SK-N-SH treated with all-trans-retinoic acid at 6 μM for 48 hours (cell line): ENCODE results near the gene FZR1.

ENCODE experiments used
- ATAC-seq: fragments of 200-7000 bp; cut with Tn5 transposase; 3 replicates; pipeline ENCODE4 v1.9.1; 2020; ENCODE audit warnings: mild to moderate bottlenecking, moderate library complexity
- ARNTL ChIP-seq: fragments of 450-650 bp; formaldehyde crosslinking; IDR thresholded peaks from 2 replicates; pipeline ENCODE4 v1.5.0; 2020; ENCODE audit warnings: low read depth, mild to moderate bottlenecking, moderate library complexity, borderline replicate concordance
- BACH2 ChIP-seq: fragments of 250-450 bp; sonication (Bioruptor Pico); IDR thresholded peaks from 2 replicates; pipeline ENCODE4 v1.9.0; 2021; ENCODE audit warnings: mild to moderate bottlenecking, borderline replicate concordance
- CREB5 ChIP-seq: fragments of 250-450 bp; sonication (Bioruptor Pico); IDR thresholded peaks from 2 replicates; pipeline ENCODE4 v1.5.1; 2020; ENCODE audit warnings: low read depth, mild to moderate bottlenecking, moderate library complexity
- CSDC2 ChIP-seq: fragments of 250-450 bp; sonication (Bioruptor Pico); IDR thresholded peaks from 2 replicates; pipeline ENCODE4 v1.5.0; 2020; ENCODE audit warnings: mild to moderate bottlenecking, moderate library complexity
- ESRRG ChIP-seq: fragments of 250-450 bp; sonication (Bioruptor Pico); IDR thresholded peaks from 2 replicates; pipeline ENCODE4 v1.6.1; 2021; ENCODE audit warnings: mild to moderate bottlenecking
- ISL1 ChIP-seq: fragments of 250-450 bp; sonication (Bioruptor Pico); IDR thresholded peaks from 2 replicates; pipeline ENCODE4 v2.1.2; 2022; ENCODE audit warnings: mild to moderate bottlenecking, moderate library complexity
- OSR1 ChIP-seq: fragments of 250-450 bp; sonication (Bioruptor Pico); IDR thresholded peaks from 2 replicates; pipeline ENCODE4 v1.8.0; 2022; ENCODE audit warnings: moderate library complexity, mild to moderate bottlenecking, inconsistent platforms
- PATZ1 ChIP-seq: fragments of 250-450 bp; sonication (Bioruptor Pico); IDR thresholded peaks from 2 replicates; pipeline ENCODE4 v1.8.0; 2020; ENCODE audit warnings: mild to moderate bottlenecking, moderate library complexity, borderline replicate concordance
- PPARA ChIP-seq: fragments of 250-450 bp; sonication (Bioruptor Pico); IDR thresholded peaks from 2 replicates; pipeline ENCODE4 v1.5.0; 2020; ENCODE audit warnings: mild to moderate bottlenecking, borderline replicate concordance
- RARB ChIP-seq: fragments of 250-450 bp; sonication (Bioruptor Pico); IDR thresholded peaks from 2 replicates; pipeline ENCODE4 v1.8.0; 2021; ENCODE audit warnings: mild to moderate bottlenecking, moderate library complexity
- TOX ChIP-seq: fragments of 250-450 bp; sonication (Bioruptor Pico); IDR thresholded peaks from 2 replicates; pipeline ENCODE4 v1.8.0; 2021; ENCODE audit warnings: mild to moderate bottlenecking, moderate library complexity, borderline replicate concordance
- ZC3H10 ChIP-seq: fragments of 250-450 bp; sonication (Bioruptor Pico); IDR thresholded peaks from 2 replicates; pipeline ENCODE4 v1.5.1; 2021; ENCODE audit warnings: mild to moderate bottlenecking, moderate library complexity
- ZFP3 ChIP-seq: fragments of 250-450 bp; sonication (Bioruptor Pico); IDR thresholded peaks from 2 replicates; pipeline ENCODE4 v1.5.0; 2020; ENCODE audit warnings: mild to moderate bottlenecking, moderate library complexity
- ZFP30 ChIP-seq: fragments of 450-650 bp; formaldehyde crosslinking; IDR thresholded peaks from 2 replicates; pipeline ENCODE4 v1.5.0; 2022; ENCODE audit warnings: mild to moderate bottlenecking, moderate library complexity
- ZNF565 ChIP-seq: fragments of 450-650 bp; formaldehyde crosslinking; conservative IDR thresholded peaks from 2 replicates; pipeline ENCODE4 v1.5.0; 2020; ENCODE audit warnings: low read depth, mild to moderate bottlenecking, moderate library complexity
- ZNF70 ChIP-seq: fragments of 450-650 bp; formaldehyde crosslinking; IDR thresholded peaks from 2 replicates; pipeline ENCODE4 v1.5.0; 2020; ENCODE audit warnings: mild to moderate bottlenecking, moderate library complexity
- ZNF8 ChIP-seq: fragments of 450-650 bp; formaldehyde crosslinking; IDR thresholded peaks from 2 replicates; pipeline ENCODE4 v1.5.0; 2020; ENCODE audit warnings: mild to moderate bottlenecking, moderate library complexity
- TF ChIP-seq, protein P1 (sequence below): fragments of 250-450 bp; sonication (Bioruptor Pico); IDR thresholded peaks from 2 replicates; pipeline ENCODE4 v1.8.0; 2021; ENCODE audit warnings: low read depth, mild to moderate bottlenecking, moderate library complexity, borderline replicate concordance
- TF ChIP-seq, protein P2 (sequence below): fragments of 250-450 bp; sonication (Bioruptor Pico); IDR thresholded peaks from 2 replicates; pipeline ENCODE4 v1.5.0; 2020; ENCODE audit warnings: mild to moderate bottlenecking, moderate library complexity
- TF ChIP-seq, protein P3 (sequence below): fragments of 250-450 bp; sonication (Bioruptor Pico); IDR thresholded peaks from 2 replicates; pipeline ENCODE4 v1.5.1; 2021; ENCODE audit warnings: mild to moderate bottlenecking, moderate library complexity

Gene FZR1

DNA sequence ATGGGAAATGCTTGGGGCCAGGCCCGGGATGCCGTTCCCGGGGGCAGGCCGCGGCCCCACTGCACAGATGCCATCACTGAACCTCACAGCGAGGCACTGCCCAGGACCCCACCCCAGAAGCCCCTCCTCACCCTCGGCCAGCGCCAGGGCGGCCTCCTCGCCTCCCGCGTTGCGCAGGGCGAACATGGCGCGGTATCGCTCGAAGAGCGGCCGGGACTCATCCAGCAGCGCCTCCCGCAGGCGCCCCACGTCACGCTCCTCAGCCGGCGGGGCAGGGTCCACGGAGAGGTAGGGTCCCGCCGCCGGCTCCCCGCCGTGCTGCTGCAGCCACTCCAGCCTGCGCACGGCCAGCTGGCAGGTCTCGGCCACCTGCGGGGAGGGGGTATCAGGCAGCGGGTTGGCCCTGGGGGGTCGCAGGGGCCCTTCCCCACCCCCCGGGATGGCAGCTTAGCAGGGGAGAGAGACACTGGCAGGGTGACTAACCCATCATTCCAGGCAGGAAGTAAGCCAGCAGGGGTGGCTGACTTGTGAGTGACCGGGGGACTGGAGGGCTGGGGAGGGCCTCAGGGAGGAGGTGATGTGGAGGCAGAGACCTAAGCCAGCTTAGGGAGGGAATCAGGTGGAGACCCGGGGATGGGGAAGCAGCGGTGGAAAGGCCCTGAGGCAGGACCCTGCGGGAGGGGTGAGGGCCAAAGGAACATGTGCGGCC, 13.8 kb upstream of the FZR1 start:
- ATAC-seq: no peak
- TF ChIP-seq PATZ1 (CRISPR knock-in tag) (no peak), ZNF565 (CRISPR knock-in tag) (no peak), ZNF8 (CRISPR knock-in tag) (no peak), TOX (CRISPR knock-in tag) (no peak), OSR1 (no peak), BACH2 (CRISPR knock-in tag) (no peak), ESRRG (CRISPR knock-in tag) (no peak), RARB (CRISPR knock-in tag) (no peak), ZFP3 (CRISPR knock-in tag) (no peak), ZNF70 (no peak), ZC3H10 (CRISPR knock-in tag) (no peak), ISL1 (CRISPR knock-in tag) (no peak)
- TF ChIP-seq, protein P1, sequence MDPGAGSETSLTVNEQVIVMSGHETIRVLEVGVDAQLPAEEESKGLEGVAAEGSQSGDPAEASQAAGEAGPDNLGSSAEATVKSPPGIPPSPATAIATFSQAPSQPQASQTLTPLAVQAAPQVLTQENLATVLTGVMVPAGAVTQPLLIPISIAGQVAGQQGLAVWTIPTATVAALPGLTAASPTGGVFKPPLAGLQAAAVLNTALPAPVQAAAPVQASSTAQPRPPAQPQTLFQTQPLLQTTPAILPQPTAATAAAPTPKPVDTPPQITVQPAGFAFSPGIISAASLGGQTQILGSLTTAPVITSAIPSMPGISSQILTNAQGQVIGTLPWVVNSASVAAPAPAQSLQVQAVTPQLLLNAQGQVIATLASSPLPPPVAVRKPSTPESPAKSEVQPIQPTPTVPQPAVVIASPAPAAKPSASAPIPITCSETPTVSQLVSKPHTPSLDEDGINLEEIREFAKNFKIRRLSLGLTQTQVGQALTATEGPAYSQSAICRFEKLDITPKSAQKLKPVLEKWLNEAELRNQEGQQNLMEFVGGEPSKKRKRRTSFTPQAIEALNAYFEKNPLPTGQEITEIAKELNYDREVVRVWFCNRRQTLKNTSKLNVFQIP (CRISPR knock-in tag): no peak
- TF ChIP-seq, protein P2, sequence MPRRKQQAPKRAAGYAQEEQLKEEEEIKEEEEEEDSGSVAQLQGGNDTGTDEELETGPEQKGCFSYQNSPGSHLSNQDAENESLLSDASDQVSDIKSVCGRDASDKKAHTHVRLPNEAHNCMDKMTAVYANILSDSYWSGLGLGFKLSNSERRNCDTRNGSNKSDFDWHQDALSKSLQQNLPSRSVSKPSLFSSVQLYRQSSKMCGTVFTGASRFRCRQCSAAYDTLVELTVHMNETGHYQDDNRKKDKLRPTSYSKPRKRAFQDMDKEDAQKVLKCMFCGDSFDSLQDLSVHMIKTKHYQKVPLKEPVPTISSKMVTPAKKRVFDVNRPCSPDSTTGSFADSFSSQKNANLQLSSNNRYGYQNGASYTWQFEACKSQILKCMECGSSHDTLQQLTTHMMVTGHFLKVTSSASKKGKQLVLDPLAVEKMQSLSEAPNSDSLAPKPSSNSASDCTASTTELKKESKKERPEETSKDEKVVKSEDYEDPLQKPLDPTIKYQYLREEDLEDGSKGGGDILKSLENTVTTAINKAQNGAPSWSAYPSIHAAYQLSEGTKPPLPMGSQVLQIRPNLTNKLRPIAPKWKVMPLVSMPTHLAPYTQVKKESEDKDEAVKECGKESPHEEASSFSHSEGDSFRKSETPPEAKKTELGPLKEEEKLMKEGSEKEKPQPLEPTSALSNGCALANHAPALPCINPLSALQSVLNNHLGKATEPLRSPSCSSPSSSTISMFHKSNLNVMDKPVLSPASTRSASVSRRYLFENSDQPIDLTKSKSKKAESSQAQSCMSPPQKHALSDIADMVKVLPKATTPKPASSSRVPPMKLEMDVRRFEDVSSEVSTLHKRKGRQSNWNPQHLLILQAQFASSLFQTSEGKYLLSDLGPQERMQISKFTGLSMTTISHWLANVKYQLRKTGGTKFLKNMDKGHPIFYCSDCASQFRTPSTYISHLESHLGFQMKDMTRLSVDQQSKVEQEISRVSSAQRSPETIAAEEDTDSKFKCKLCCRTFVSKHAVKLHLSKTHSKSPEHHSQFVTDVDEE (CRISPR knock-in tag): no peak
- TF ChIP-seq, all 23 proteins: peak for 0

- ATAC-seq: no peak
- TF ChIP-seq TOX (CRISPR knock-in tag): no peak
- TF ChIP-seq ZNF8 (CRISPR knock-in tag): no peak
- no peak for TF ChIP-seq ARNTL (CRISPR knock-in tag)
- no peak for TF ChIP-seq ZFP3 (CRISPR knock-in tag)
- TF ChIP-seq RARB (CRISPR knock-in tag): no peak
- no peak for TF ChIP-seq CSDC2 (CRISPR knock-in tag)
- TF ChIP-seq, protein P1 (CRISPR knock-in tag): no peak
- no peak for TF ChIP-seq ZNF70
- TF ChIP-seq, protein P3, sequence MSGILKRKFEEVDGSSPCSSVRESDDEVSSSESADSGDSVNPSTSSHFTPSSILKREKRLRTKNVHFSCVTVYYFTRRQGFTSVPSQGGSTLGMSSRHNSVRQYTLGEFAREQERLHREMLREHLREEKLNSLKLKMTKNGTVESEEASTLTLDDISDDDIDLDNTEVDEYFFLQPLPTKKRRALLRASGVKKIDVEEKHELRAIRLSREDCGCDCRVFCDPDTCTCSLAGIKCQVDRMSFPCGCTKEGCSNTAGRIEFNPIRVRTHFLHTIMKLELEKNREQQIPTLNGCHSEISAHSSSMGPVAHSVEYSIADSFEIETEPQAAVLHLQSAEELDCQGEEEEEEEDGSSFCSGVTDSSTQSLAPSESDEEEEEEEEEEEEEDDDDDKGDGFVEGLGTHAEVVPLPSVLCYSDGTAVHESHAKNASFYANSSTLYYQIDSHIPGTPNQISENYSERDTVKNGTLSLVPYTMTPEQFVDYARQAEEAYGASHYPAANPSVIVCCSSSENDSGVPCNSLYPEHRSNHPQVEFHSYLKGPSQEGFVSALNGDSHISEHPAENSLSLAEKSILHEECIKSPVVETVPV: no peak
- no peak for TF ChIP-seq ZNF565 (CRISPR knock-in tag)
- TF ChIP-seq ZC3H10 (CRISPR knock-in tag): no peak
Observed at GRCh38 chr19:3492919-3493318, 13.2 kb upstream of the FZR1 start.

GRCh38 chr19:3493651-3494050, 12.5 kb upstream of the FZR1 start:
- ATAC-seq: no peak
- TF ChIP-seq ZFP3 (CRISPR knock-in tag): no peak
- TF ChIP-seq BACH2 (CRISPR knock-in tag): no peak
- no peak for TF ChIP-seq RARB (CRISPR knock-in tag)
- TF ChIP-seq PATZ1 (CRISPR knock-in tag): no peak
- TF ChIP-seq ZFP30 (CRISPR knock-in tag): no peak
- TF ChIP-seq CREB5 (CRISPR knock-in tag): no peak
- TF ChIP-seq, protein P2 (CRISPR knock-in tag): no peak
- TF ChIP-seq PPARA (CRISPR knock-in tag): no peak
- no peak for TF ChIP-seq ZNF70
